ENCODE data around the gene FZD4.

FZD4 gene

DNA sequence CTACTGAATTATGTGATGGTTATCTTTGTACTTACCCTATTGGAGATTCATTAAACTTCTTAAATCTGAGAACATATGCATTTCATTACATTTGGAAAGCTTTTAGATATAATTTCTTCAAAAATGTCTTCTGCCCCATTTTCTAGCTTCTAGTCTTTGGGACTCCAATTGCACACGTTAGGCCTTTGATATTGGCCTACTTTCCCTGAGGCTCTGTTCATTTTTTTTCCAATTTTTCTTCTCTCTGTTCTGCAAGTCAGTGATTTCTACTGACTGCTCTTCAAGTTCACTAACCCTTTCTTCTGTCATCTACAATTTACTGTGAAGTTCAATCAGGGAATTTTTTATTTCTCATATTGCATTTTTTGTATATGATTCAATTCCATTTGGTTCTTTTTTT lies 43.0 kb downstream of the FZD4 start:
- no peak for DNase-seq (ENCODE audit: low spot score)

DNA sequence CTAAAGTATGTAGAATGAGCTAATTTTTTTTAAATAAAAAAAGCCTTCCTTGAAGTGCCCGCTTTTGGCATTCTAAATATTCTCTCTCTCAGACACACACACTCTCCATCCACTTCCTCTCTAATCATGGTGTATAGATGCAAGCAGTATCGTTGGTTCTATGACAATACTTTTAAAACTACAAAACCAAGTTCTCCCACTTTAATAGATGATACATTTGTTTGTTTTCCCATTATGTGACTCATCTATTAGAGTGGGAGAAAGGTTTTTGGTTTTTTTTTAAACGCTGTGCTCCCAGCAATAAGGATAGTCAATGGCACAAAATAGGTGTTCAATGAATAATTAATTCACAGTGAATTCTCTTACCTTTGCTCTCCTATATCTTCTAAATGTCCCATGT lies 44.6 kb downstream of the FZD4 start:
- DNase-seq (ENCODE audit: low spot score): no peak

DNA sequence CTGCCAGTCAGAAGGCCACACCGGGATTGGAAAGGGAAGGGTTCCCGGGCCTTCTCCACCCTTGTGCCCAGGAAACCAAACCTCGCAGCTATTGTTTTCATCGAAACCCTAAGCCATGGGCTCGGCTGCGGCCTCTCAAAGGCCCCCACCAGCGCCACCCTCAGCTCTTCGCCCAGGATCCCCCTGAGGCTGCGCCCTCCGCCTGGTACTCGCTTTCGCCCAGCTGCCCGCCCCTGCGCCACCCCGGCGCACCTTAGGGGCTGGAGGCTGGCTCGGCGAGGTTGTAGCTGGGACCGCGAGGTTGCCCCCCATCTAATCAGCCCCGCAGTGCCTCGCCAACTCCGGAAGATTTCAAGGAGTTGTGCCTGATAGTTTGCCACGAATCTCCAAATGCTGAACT lies 49.0 kb downstream of the FZD4 start:
- DNase-seq (ENCODE audit: low spot score): no peak

DNA sequence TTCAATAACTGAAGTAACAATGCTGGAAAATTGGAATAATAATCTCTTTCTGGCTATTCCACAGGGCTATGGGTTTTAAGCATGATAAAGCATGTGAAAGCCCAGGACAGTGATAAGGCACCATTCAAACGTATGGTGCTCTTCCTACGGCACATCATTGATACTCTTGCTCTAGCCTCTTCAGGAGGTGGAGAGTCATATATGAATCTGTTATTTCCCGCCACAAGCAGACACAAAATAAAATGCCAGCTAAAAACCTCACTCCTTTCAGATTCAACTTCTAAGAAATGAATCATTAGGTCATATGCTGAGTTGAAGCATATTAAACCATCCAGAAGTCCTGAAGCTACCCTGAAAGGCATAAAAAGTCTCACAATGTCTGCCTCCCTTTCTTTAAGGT lies 49.9 kb downstream of the FZD4 start:
- no peak for DNase-seq (ENCODE audit: low spot score)

DNA sequence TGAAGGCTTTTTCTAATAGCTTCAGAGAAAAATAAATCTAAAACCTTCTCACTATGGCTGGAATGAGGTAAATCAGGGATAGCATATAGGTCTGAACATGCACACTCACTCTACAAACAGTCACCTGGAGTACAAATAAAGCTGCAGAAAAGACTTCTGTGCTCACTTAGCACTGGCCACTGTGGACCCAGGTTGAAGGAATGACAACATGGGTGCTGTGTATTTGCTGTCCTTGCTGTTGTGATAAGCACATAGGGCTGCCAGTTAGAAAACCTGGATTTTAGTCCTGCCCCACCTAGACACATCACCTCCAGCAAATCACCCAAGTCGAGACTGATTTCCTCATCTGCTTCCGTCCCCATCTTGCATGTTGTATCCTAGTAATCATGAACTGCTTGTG lies 51.2 kb downstream of the FZD4 start:
- DNase-seq (ENCODE audit: low spot score): no peak

DNA sequence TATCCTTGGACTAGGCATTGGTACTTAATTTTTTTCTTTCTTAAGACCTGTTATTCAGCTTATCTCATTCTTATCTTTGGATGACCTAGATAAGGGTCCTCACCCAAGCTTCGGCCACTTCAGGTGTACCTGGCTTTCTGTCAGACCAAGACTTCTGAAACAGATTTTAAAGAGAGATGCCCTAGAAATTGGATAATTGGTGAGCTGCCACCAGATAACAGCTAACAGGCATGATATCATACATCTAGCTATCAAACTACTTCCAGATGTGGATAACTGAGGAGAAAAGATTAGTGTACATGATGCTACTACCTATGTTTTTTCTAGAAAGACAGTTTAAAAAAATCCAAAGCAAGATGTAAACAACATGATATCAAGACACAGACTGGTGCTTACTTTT lies 52.9 kb downstream of the FZD4 start:
- no peak for DNase-seq (ENCODE audit: low spot score)

DNA sequence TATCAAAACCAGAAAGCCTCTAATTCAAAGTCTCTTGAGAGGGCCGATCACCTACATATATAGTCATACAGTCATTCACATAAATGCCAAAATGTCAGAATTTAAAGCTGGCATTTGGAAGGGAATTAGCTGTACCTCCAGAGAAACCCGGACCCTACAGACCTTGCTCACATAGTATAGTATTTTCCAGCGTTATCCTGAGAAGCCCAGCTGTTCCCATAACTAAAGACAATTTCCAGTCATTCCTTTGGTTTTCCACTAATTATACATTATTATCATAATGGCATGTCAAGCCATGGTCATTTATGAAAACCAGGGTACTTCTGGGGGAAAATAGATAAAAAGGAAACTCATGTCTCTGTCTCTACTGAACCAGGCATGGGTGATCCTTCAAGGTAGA lies 53.6 kb downstream of the FZD4 start:
- no peak for DNase-seq (ENCODE audit: low spot score)

DNA sequence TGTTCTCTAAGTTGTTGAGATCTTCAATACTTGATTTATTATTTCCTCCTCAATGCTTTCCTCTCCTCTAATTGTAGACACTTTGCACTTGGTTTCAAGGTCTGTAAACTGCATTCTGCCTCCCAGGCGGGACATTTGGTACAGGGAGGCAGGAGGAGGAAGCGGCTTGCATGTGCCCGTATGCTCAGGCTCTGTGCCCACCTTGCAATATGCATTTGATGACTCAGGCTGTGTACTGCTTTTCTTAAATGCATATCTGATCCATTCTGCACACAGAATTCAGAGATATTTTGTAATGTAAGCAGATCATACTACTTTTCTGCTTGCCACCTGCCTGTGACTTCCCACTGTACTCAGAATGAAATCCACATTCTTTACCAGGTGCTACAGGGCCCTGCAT lies 55.0 kb downstream of the FZD4 start:
- no peak for DNase-seq (ENCODE audit: low spot score)

DNA sequence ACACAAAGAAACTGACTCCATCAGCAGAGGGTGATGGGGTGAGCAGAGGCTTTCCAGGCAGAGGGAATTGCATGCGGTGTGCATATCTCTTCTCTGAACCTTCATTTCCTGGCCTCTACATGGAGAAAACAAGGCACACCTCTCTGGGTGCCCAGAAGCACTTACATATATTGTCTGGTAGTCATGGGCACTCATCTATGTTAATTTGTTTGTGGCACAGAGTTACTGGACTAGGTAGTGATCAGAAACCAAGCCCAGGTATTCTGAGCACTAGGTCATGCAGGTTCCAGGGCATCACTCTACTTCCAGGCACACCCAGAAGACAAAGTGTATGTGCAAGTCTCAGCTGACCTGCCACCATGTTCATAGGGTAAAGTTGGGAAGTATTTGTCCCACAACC lies 56.5 kb downstream of the FZD4 start:
- no peak for DNase-seq (ENCODE audit: low spot score)

DNA sequence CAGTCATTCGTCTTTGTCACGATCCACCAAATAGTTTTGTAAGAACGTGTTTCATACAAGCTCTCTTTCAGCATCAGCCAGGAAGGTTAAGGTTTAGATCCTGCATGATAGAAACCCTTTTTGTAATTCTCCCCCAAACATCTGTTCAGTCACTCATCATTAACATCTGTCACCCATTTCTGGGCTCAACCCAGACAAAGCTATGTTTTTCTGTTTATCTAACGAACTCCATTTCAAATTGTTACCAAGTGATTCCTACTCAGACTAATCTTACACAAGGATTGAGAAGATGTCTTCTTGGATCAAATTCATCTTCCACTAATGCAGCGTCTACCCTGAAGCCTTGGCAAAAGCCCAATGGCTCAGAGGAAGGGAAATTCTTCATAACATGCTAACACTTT lies 58.8 kb downstream of the FZD4 start:
- DNase-seq (ENCODE audit: low spot score): no peak

Data from hematopoietic multipotent progenitor cell treated with erythropoietin and hydrocortisone succinate and interleukin-3 and kit ligand, for 17 days (in vitro differentiated cells).